Measurements from ENCODE around the gene MYO7B. TPM values are rescaled to one million over a fixed set of nuclear protein-coding genes. Genes with fewer than 3 reads are reported as not detected.

MYO7B gene
- total RNA-seq, 1 donor from 2014 or later = 5.2 TPM

DNA sequence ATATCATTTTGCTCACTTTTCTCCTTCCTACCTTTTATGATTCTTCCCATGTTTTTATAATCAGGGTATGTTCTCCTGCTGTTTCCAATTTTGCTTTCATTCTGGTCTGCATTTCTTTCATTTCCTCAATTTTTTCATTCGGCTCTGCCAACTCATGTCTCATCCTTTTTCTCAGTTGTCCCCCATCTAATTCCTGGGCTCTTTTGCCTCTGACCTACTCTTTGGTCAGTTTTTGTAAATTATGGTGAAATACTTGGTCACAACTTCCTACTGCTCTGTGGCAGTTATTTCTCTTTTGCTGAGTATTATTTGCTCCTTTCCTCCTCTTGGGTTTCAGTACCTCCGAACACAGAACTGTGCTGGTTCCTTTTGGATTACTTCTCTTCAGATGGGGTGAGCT is 27.5 kb downstream of the MYO7B start:
- Histone ChIP-seq H3K27me3 (ENCODE audit: low read depth) (no peaks in the 10 kb centered on the region), H3K9me3 (no peaks in the 10 kb centered on the region), H3K4me3 (no peak overlapping the region), H3K36me3 (no peaks in the 10 kb centered on the region), H3K4me1 (no peaks in the 10 kb centered on the region), H3K27ac (no peak overlapping the region)
- intact Hi-C loops (cut with DNase I) = no loop called here
- DNase-seq = no peak
- TF ChIP-seq, protein P1, sequence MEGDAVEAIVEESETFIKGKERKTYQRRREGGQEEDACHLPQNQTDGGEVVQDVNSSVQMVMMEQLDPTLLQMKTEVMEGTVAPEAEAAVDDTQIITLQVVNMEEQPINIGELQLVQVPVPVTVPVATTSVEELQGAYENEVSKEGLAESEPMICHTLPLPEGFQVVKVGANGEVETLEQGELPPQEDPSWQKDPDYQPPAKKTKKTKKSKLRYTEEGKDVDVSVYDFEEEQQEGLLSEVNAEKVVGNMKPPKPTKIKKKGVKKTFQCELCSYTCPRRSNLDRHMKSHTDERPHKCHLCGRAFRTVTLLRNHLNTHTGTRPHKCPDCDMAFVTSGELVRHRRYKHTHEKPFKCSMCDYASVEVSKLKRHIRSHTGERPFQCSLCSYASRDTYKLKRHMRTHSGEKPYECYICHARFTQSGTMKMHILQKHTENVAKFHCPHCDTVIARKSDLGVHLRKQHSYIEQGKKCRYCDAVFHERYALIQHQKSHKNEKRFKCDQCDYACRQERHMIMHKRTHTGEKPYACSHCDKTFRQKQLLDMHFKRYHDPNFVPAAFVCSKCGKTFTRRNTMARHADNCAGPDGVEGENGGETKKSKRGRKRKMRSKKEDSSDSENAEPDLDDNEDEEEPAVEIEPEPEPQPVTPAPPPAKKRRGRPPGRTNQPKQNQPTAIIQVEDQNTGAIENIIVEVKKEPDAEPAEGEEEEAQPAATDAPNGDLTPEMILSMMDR (IDR thresholded peaks at IDR 0.05) = no peak
- peak; percentile 24 to 44 for ATAC-seq

DNA sequence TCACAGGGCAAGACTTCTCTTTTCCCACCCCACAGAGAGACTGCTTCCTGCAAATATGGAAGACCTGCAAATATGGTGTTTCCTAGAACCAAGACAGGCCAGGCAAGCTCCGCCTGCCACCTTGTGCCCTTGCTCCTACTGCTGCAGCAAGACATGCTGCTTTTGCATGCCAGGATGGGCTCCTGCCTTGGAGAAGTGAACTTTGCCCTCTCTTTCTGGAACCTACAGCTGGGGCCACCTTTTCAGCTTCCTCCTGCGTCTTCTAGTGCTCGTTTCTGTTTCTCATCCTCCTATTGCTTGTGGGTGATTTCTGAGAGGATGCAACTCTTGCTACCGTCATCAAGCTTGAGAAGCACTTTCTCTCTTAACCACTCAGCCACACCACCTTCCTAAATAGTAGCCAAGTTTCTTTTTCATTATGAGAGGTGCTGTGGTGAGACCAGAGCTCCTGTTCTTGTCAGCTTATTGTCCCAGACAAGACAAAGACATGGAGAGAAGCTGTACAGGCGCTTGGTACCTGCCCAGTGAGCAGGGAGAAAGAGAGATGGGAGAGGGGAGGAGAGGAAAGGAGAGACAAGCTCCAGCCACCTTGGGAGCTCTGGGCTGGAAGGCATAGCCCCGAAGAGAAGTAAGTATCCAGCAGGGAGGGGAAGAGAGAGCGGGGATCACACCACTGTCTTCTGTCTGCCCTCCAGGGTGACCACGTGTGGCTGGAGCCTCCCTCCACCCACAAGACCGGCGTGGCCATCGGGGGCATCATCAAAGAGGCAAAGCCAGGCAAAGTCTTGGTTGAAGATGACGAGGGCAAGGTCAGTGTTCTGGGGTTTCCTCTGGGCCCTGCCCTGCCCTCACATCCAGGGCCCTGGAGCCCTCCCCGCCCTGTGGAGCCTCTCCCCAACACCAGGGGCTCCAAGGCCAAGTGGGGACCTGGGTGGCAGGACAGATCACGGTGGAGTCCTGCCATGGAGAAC is 28.3 kb downstream of the MYO7B start:
- DNase-seq (no peak), ATAC-seq (peak; percentile 33)
- no peaks in the 10 kb centered on the region for H3K4me1 ChIP-seq
- no peak overlapping the region for H3K27ac ChIP-seq
- intact Hi-C loops (cut with DNase I) = no loop called here
- no peaks in the 10 kb centered on the region for H3K27me3 ChIP-seq (ENCODE audit: low read depth)
- no peak overlapping the region for H3K4me3 ChIP-seq
- TF ChIP-seq, protein P1 (IDR thresholded peaks at IDR 0.05) = no peak
- no peaks in the 10 kb centered on the region for H3K36me3 ChIP-seq
- H3K9me3 ChIP-seq = no peaks in the 10 kb centered on the region

DNA sequence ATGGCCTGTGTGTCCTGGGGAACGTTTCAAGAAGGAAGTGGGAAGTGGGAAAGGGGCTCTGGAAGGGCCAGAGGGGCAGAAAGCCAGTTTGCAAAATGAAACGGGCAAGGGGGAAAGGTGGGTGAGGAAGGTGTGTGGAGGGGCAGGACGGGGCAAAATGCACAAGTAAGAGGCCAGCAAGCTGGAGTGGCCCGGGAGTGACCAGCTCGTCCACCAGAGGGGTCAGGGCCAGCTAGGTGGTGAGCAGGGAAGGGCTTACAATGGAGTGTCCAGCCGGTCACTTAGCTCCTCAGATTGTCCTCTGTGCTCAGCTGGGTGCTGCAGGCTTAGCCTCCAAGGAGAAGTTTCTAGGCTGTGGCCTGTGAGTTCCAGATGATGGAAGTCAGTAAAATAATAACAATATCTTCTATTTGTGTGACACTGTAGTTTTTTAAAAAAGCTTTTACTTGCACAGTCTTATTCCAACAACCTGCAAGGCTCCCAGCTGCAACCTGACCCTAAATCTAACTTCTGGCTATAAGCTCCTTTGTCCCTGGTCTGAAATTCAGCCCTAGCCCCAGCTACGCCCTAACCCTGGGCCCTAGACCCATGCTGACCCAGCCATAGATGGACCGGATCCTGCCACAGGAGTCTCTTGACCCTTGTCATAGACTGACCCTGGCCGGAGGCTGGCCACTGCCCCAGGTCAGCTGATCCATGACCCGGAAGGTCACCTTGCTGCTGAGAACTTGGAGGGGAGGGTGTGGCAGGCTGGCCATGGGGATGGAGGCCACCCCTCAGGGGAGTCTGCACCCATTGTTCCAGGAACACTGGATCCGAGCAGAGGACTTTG is 29.2 kb downstream of the MYO7B start:
- no peaks in the 10 kb centered on the region for H3K4me1 ChIP-seq

DNA sequence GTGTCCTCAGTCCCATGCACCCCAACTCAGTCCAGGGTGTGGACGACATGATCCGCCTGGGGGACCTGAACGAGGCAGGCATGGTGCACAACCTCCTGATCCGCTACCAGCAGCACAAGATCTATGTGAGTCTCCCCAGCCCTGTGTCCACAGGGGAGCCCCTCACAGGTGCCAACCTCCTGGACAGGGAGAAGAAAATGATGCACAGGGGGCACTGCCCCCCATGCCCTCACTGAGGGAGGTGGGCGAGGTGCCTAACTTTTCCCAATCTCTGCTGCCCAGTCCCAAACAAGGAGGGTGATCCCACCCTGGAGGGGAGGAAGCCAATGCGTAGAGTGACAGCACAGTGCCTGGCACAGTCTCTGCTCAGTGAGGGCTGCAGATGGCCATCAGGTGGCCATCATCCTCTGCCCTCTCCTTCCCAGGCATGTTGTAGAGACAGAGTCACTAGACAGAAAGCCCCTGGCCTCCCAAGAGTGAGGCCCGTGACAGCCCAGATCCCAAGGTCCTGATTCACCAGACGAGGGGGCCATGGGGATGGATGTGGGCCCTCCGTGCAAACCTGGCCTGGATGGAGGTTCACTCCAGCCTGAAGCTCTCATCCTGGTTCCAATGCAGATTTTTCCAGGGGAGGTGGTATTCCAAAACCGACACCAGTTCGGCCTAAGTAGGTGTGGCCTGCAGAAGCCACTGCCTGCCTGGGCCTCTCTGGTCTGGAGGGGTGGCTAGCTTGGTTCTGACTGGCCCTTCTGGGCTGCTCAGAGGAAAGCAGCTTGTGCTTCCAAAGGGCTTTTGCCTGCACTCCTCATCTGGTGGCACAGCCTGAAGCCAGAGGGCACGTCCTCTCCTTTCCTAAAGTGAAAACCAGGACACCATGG is 30.0 kb downstream of the MYO7B start:
- no peaks in the 10 kb centered on the region for H3K4me1 ChIP-seq
- TF ChIP-seq, protein P1 (IDR thresholded peaks at IDR 0.05) = no peak
- DNase-seq = no peak
- ATAC-seq = no peak
- H3K4me3 ChIP-seq = no peak overlapping the region
- H3K9me3 ChIP-seq = no peaks in the 10 kb centered on the region
- intact Hi-C loops (cut with DNase I) = no loop called here
- H3K27ac ChIP-seq = no peak overlapping the region
- no peaks in the 10 kb centered on the region for H3K27me3 ChIP-seq (ENCODE audit: low read depth)
- H3K36me3 ChIP-seq = no peaks in the 10 kb centered on the region

More for the DNA sequence above, 29.2 kb downstream of the MYO7B start:
- H3K4me3 ChIP-seq = no peak overlapping the region
- ATAC-seq (no peak), DNase-seq (no peak)
- intact Hi-C loops (cut with DNase I) = no loop called here
- no peak overlapping the region for H3K27ac ChIP-seq
- H3K27me3 ChIP-seq (ENCODE audit: low read depth) = no peaks in the 10 kb centered on the region
- TF ChIP-seq, protein P1 (IDR thresholded peaks at IDR 0.05) = no peak
- no peaks in the 10 kb centered on the region for H3K36me3 ChIP-seq
- H3K9me3 ChIP-seq = no peaks in the 10 kb centered on the region

DNA sequence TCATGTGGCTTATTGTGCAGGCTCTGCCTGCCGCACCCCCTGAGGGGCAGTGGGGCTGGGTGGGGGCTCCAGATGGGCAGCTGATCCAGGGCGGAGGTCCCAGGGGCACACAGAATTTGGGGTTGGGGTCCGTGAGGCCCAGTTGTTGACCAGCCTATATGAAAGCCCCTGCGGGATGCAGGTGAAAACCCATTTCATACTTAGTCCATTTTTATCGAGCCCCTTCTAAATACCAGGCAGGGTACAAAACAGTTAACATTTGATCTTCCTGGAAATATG is 30.6 kb downstream of the MYO7B start:
- no peak overlapping the region for H3K27ac ChIP-seq
- TF ChIP-seq, protein P1 (IDR thresholded peaks at IDR 0.05) = no peak
- ATAC-seq (no peak), DNase-seq (no peak)
- H3K4me1 ChIP-seq = no peaks in the 10 kb centered on the region
- no peaks in the 10 kb centered on the region for H3K9me3 ChIP-seq
- no peaks in the 10 kb centered on the region for H3K27me3 ChIP-seq (ENCODE audit: low read depth)
- intact Hi-C loops (cut with DNase I) = no loop called here
- no peak overlapping the region for H3K4me3 ChIP-seq
- no peaks in the 10 kb centered on the region for H3K36me3 ChIP-seq
